ENCODE measurements around the gene EIF1. TPM values are rescaled to one million over a fixed set of nuclear protein-coding genes. Genes with fewer than 3 reads are reported as not detected.
"Not testable (repeated sequence)": the region's sequence is repeated elsewhere in the genome, so short reads cannot be mapped to it uniquely, and the experiment has no call there.

EIF1 gene
- total and polyA plus RNA-seq, 10 donors, result 313 to 897 (median 613) TPM

DNA sequence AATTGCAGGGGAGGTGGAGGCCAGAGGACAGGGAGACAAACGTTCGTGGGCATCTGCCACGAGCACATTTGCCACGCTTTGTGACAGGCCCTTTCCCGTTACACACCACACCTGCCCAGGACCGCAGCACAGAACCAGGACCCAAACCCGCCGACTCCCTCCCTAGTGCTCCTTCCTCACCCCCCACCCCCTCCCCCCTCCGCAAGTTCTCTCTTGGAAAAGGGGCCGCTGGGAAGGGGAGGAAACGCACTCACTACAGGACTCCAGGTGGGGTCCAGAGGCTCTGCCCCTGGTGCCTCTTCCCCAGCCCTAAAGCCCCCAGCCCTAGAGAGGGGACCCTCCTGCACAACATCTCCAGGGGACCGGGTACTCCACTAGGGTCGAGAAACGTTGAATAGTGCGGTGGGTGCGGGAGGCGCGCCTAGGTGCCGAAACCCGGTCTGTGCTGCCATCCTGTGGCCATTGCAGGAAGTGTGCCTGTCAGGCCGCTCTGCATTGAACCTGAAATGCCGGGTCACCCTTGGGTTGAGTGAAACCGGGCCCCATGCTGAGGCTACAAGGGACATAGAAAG is 21.9 kb upstream of the EIF1 start:
- H3K27ac ChIP-seq, result peak overlapping the region; percentile 66 to 96 (median 91)
- 0 to 1% (median 1%) methylated on average over 16 to 23 of the region's 23 CpGs for WGBS, 5 donors
- H3K4me1 ChIP-seq, result peaks cover 14 to 73% (median 43%) of the 10 kb centered on the region in 6 donors
- no peaks in the 10 kb centered on the region for H3K27me3 ChIP-seq (replicated peaks in 1 of 7)
- TF ChIP-seq POLR2A (IDR thresholded peaks at IDR 0.05) (no peak), POLR2AphosphoS5 (IDR thresholded peaks at IDR 0.05) (peak; percentile 68 to 78 (median 77))
- TF ChIP-seq, protein P1, sequence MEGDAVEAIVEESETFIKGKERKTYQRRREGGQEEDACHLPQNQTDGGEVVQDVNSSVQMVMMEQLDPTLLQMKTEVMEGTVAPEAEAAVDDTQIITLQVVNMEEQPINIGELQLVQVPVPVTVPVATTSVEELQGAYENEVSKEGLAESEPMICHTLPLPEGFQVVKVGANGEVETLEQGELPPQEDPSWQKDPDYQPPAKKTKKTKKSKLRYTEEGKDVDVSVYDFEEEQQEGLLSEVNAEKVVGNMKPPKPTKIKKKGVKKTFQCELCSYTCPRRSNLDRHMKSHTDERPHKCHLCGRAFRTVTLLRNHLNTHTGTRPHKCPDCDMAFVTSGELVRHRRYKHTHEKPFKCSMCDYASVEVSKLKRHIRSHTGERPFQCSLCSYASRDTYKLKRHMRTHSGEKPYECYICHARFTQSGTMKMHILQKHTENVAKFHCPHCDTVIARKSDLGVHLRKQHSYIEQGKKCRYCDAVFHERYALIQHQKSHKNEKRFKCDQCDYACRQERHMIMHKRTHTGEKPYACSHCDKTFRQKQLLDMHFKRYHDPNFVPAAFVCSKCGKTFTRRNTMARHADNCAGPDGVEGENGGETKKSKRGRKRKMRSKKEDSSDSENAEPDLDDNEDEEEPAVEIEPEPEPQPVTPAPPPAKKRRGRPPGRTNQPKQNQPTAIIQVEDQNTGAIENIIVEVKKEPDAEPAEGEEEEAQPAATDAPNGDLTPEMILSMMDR (IDR thresholded peaks at IDR 0.05 in 8 of 11, conservative IDR thresholded peaks at IDR 0.05 in 3 of 11), result peak; percentile 96 to 99 (median 98)
- H3K9me3 ChIP-seq, result no peaks in the 10 kb centered on the region
- intact Hi-C loops (cut with DNase I; ENCODE audit: low total_unique reads), result no loop called here
- peak; percentile 96 for DNase-seq
- peak overlapping the region; percentile 37 to 69 (median 42) for H3K4me3 ChIP-seq
- H3K36me3 ChIP-seq, result no peaks in the 10 kb centered on the region

DNA sequence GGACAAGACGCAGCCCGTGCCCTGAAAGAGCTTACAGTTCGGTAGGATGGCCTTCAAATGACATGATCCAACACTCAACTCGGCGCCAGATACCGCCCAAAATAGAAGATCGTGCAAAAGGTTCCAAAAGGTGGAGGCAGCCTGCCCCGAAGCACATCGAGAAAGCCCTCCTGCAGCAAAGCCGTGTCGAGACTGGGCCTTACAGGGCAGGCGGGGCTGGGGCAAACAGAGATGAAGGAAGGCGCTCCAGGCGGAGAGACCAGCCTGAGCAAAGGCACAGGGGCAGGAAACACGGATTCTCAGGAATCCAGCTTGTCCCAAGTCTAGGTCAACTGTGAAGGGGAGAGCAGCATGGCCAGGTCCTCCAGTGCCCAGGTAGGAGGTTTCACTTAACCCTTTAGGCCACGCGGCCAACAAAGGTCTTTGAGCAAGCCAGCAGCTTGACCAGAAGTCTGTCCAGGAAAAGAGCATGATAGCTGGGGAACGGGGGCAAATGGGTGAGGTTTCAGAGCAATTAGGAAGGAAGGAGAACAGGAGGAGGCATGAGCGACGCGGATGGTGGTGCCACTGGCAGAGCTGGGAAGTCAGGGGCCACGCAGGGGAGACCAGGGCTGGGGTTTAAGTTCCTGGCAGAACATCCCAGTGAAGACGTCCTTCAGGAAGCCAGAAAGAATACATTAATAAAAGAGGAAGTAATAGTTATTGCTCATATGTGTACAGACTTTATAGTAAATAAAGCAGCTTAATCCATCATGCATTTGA is 21.2 kb upstream of the EIF1 start:
- Histone ChIP-seq H3K4me1 (peaks cover 14 to 77% (median 43%) of the 10 kb centered on the region in 6 donors), H3K9me3 (no peaks in the 10 kb centered on the region), H3K36me3 (no peaks in the 10 kb centered on the region), H3K4me3 (peak overlapping the region in 6 of 8 donors; percentile 40 to 69 (median 46)), H3K27me3 (replicated peaks in 1 of 7) (no peaks in the 10 kb centered on the region), H3K27ac (peak overlapping the region; percentile 66 to 96 (median 91))
- 33 to 41% (median 37%) methylated on average over 23 of the region's 23 CpGs for WGBS, 5 donors
- peak; percentile 84 for DNase-seq
- intact Hi-C loops (cut with DNase I; ENCODE audit: low total_unique reads), result no loop called here
- TF ChIP-seq, protein P1 (IDR thresholded peaks at IDR 0.05 in 8 of 11, conservative IDR thresholded peaks at IDR 0.05 in 3 of 11), result peak in 6 of 11 experiments; percentile 1 to 44 (median 6)
- TF ChIP-seq POLR2AphosphoS5 (IDR thresholded peaks at IDR 0.05), result no peak
- TF ChIP-seq POLR2A (IDR thresholded peaks at IDR 0.05), result no peak

DNA sequence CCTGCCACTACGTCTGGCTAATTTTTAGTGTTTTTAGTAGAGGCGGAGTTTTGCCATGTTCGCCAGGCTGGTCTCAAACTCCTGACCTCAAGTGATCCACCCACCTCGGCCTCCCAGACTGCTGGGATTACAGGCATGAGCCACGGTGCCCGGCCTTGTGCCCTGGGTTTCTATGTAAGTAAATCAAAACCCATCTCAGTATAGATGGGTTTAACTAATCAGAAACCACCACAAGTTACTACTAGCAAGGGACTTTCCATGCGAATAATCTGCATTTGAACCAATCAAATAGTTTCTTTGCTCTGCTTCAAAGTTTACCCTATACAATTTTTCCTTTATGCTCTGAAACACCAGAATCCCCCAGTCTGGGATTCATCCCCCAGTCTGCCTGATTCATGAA is 16.5 kb upstream of the EIF1 start:
- Histone ChIP-seq H3K4me1 (peaks cover 20 to 88% (median 56%) of the 10 kb centered on the region in 6 donors), H3K27me3 (replicated peaks in 1 of 7) (no peaks in the 10 kb centered on the region), H3K9me3 (no peaks in the 10 kb centered on the region), H3K36me3 (no peaks in the 10 kb centered on the region), H3K4me3 (no peak overlapping the region), H3K27ac (no peak overlapping the region)
- 87 to 94% (median 90%) methylated on average over 7 of the region's 7 CpGs for WGBS, 5 donors
- TF ChIP-seq, protein P1 (IDR thresholded peaks at IDR 0.05 in 8 of 11, conservative IDR thresholded peaks at IDR 0.05 in 3 of 11), result no peak
- no peak for TF ChIP-seq POLR2AphosphoS5 (IDR thresholded peaks at IDR 0.05)
- no peak for TF ChIP-seq POLR2A (IDR thresholded peaks at IDR 0.05)
- intact Hi-C loops (cut with DNase I; ENCODE audit: low total_unique reads), result no loop called here
- DNase-seq, result no peak

DNA sequence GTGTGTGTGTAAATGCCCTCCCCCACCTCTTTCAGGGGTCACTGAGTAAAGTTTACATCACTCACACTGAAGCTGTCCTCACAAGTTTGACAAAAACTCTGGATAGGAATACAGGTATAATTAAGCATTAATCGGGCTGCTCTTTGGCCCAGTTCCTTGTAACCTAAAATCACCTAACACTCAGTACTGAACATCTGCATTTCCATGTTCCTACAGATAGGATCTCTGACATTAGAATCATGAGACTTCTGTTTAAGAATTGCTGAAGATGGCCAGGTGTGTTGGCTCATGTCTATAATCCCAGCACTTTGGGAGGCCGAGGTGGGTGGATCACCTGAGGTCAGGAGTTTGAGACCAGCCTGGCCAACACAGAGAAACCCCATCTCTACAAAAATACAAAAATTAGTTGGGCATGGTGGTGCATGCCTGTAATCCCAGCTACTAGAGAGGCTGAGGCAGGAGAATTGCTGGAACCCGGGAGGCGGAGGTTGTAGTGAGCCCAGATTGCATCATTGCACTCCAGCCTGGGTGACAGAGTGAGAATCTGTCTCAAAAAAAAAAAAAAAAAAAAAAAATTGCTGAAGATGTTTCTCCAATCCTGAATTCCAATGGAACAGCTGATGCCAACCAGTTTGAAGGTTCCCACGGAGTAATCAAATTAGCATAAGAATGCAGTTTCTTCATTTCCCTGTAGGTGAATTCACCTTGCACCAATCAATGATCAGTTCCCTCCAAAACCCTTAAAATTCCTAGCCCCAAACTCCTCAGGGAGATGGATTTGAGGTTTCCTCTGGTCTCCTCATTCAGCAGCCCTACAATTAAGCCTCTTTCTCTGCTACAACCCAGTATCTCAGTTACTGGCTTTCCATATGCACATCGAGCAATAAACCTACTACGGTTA is 13.3 kb upstream of the EIF1 start:
- peak overlapping the region in 7 of 8 donors; percentile 9 to 92 (median 91) for H3K27ac ChIP-seq
- DNase-seq; H3K36me3 ChIP-seq; H3K9me3 ChIP-seq; H3K27me3 ChIP-seq (replicated peaks in 1 of 7); intact Hi-C loops (cut with DNase I; ENCODE audit: low total_unique reads): not testable (repeated sequence)
- H3K4me3 ChIP-seq, result peak overlapping the region in 1 of 8 donors; percentile 70
- H3K4me1 ChIP-seq, result peaks cover 27 to 89% (median 65%) of the 10 kb centered on the region in 6 donors
- WGBS, 5 donors, result 86 to 92% (median 88%) methylated on average over 7 of the region's 7 CpGs
